BE2C (cell line): ENCODE measurements around the gene ZSWIM7.

ENCODE experiments used
- DNase-seq: peaks from one replicate; pipeline ENCODE4 v3.0.0-alpha.2; 2020
- H3K27me3 ChIP-seq: fragments of 250-450 bp; sonication (Bioruptor Pico); 2 replicates; pipeline ENCODE4 v1.5.1; 2020; ENCODE audit warnings: mild to moderate bottlenecking
- H3K36me3 ChIP-seq: fragments of 250-450 bp; sonication (Bioruptor Pico); 2 replicates; pipeline ENCODE4 v1.5.1; 2020; ENCODE audit warnings: mild to moderate bottlenecking
- H3K4me1 ChIP-seq: fragments of 250-450 bp; sonication (Bioruptor Pico); 2 replicates; pipeline ENCODE4 v1.5.1; 2020
- H3K4me3 ChIP-seq: 2 replicates; pipeline ENCODE4 v1.5.1; 2011; ENCODE audit warnings: low read depth, low read length
- H3K9me3 ChIP-seq: fragments of 250-450 bp; sonication (Bioruptor Pico); 2 replicates; pipeline ENCODE4 v1.5.1; 2020
- CTCF ChIP-seq: IDR thresholded peaks from 2 replicates; pipeline ENCODE4 v1.5.1; 2012; ENCODE audit warnings: mild to moderate bottlenecking, low read depth, low read length

ZSWIM7 gene

GRCh38 chr17:15935891-15936290 lies 63.6 kb downstream of the ZSWIM7 start:
- no peaks in the 10 kb centered on the region for H3K27me3 ChIP-seq
- TF ChIP-seq CTCF, result no peak
- no peak overlapping the region for H3K4me3 ChIP-seq
- no peaks in the 10 kb centered on the region for H3K36me3 ChIP-seq
- no peaks in the 10 kb centered on the region for H3K9me3 ChIP-seq
- no peak for DNase-seq
- no peaks in the 10 kb centered on the region for H3K4me1 ChIP-seq

GRCh38 chr17:15934866-15935265 lies 64.6 kb downstream of the ZSWIM7 start:
- H3K27me3 ChIP-seq, result no peaks in the 10 kb centered on the region
- no peaks in the 10 kb centered on the region for H3K4me1 ChIP-seq
- DNase-seq, result no peak
- no peaks in the 10 kb centered on the region for H3K9me3 ChIP-seq
- TF ChIP-seq CTCF, result no peak
- H3K4me3 ChIP-seq, result no peak overlapping the region
- H3K36me3 ChIP-seq, result no peaks in the 10 kb centered on the region

- Histone ChIP-seq H3K4me1 (no peaks in the 10 kb centered on the region), H3K9me3 (no peaks in the 10 kb centered on the region), H3K27me3 (no peaks in the 10 kb centered on the region), H3K4me3 (no peak overlapping the region), H3K36me3 (no peaks in the 10 kb centered on the region)
- TF ChIP-seq CTCF, result no peak
- DNase-seq, result no peak
These were observed 68.1 kb downstream of the ZSWIM7 start for GRCh38 chr17:15931394-15931793.

GRCh38 chr17:15930426-15930825 lies 69.1 kb downstream of the ZSWIM7 start:
- TF ChIP-seq CTCF, result no peak
- Histone ChIP-seq H3K4me1 (no peaks in the 10 kb centered on the region), H3K4me3 (no peak overlapping the region), H3K9me3 (no peaks in the 10 kb centered on the region), H3K27me3 (no peaks in the 10 kb centered on the region), H3K36me3 (no peaks in the 10 kb centered on the region)
- no peak for DNase-seq

GRCh38 chr17:15929941-15930340 lies 69.6 kb downstream of the ZSWIM7 start:
- no peak for TF ChIP-seq CTCF
- Histone ChIP-seq H3K4me1 (no peaks in the 10 kb centered on the region), H3K27me3 (no peaks in the 10 kb centered on the region), H3K4me3 (no peak overlapping the region), H3K36me3 (no peaks in the 10 kb centered on the region), H3K9me3 (no peaks in the 10 kb centered on the region)
- DNase-seq, result no peak

GRCh38 chr17:15928286-15928785 lies 71.2 kb downstream of the ZSWIM7 start:
- no peak for TF ChIP-seq CTCF
- H3K27me3 ChIP-seq, result no peaks in the 10 kb centered on the region
- H3K4me1 ChIP-seq, result no peaks in the 10 kb centered on the region
- H3K9me3 ChIP-seq, result no peaks in the 10 kb centered on the region
- H3K4me3 ChIP-seq, result no peak overlapping the region
- no peak for DNase-seq
- H3K36me3 ChIP-seq, result no peaks in the 10 kb centered on the region
